HEK293 (cell line): ENCODE measurements around the gene CD44.

Experiments
- CTCF ChIA-PET: fragments of 350-600 bp; formaldehyde crosslinking; extraction: SDS; loops from one replicate; lab custom pipeline; 2021; ENCODE audit warnings: antibody characterized with exemption; lab: Yijun Ruan, JAX
- POLR2A ChIA-PET: fragments of 300-600 bp; formaldehyde crosslinking; extraction: SDS; loops from one replicate; lab custom pipeline; 2020; ENCODE audit warnings: antibody characterized with exemption, inconsistent platforms; lab: Yijun Ruan, JAX
- H3K27ac ChIP-seq: fragments of 200-500 bp; sonication (Bioruptor generic); 2 replicates; pipeline ENCODE4 v1.5.1; 2014; ENCODE audit warnings: low read depth, low read length, control low read depth, inconsistent platforms; ENCODE audit errors: extremely low read depth
- H3K36me3 ChIP-seq, 2 experiments: fragments of 200-500 bp in 1 of 2; sonication (Bioruptor generic) in 1 of 2; 1 replicate in 1 of 2; 2 replicates in 1 of 2; pipeline ENCODE4 v1.5.1; 2014 to 2017; ENCODE audit warnings: inconsistent platforms in 2 of 2, low read length in 2 of 2; ENCODE audit not compliant: control insufficient read depth in 2 of 2, insufficient read depth in 1 of 2
- H3K4me1 ChIP-seq: fragments of 200-500 bp; sonication (Bioruptor generic); 2 replicates; pipeline ENCODE4 v1.5.1; 2014; ENCODE audit warnings: mild to moderate bottlenecking, low read length, inconsistent platforms; ENCODE audit not compliant: control insufficient read depth, insufficient read depth
- H3K4me3 ChIP-seq: 2 replicates; pipeline ENCODE4 v1.5.1; 2011; ENCODE audit warnings: low read depth, mild to moderate bottlenecking, control low read depth, low read length, moderate library complexity
- H3K9me3 ChIP-seq: fragments of 200-500 bp; sonication (Bioruptor generic); 2 replicates; pipeline ENCODE4 v1.5.1; 2014; ENCODE audit warnings: low read depth, low read length, inconsistent platforms; ENCODE audit not compliant: control insufficient read depth, insufficient read depth
- HIC1 ChIP-seq: fragments of 450-650 bp; formaldehyde crosslinking; IDR thresholded peaks from 2 replicates; pipeline ENCODE4 v1.5.1; 2016; ENCODE audit warnings: missing biosample characterization, missing genetic modification characterization
- IKZF3 ChIP-seq: fragments of 450-650 bp; IDR thresholded peaks from 2 replicates; pipeline ENCODE4 v1.5.0; 2018; ENCODE audit warnings: missing biosample characterization, mild to moderate bottlenecking, missing genetic modification characterization, moderate library complexity
- SP2 ChIP-seq: fragments of 450-650 bp; formaldehyde crosslinking; IDR thresholded peaks from 2 replicates; pipeline ENCODE4 v1.5.1; 2016; ENCODE audit warnings: missing biosample characterization, missing genetic modification characterization
- YY2 ChIP-seq: fragments of 450-650 bp; formaldehyde crosslinking; IDR thresholded peaks from 2 replicates; pipeline ENCODE4 v1.5.1; 2016; ENCODE audit warnings: missing biosample characterization, missing genetic modification characterization
- ZBTB10 ChIP-seq: fragments of 450-650 bp; formaldehyde crosslinking; IDR thresholded peaks from 2 replicates; pipeline ENCODE4 v1.5.1; 2016; ENCODE audit warnings: missing biosample characterization, missing genetic modification characterization
- ZBTB49 ChIP-seq: fragments of 450-650 bp; formaldehyde crosslinking; IDR thresholded peaks from 2 replicates; pipeline ENCODE4 v1.5.1; 2016; ENCODE audit warnings: missing biosample characterization, missing genetic modification characterization, low read depth
- ZBTB8A ChIP-seq: fragments of 450-650 bp; formaldehyde crosslinking; IDR thresholded peaks from 2 replicates; pipeline ENCODE4 v1.5.1; 2016; ENCODE audit warnings: missing biosample characterization, missing genetic modification characterization
- ZNF140 ChIP-seq: fragments of 450-650 bp; formaldehyde crosslinking; IDR thresholded peaks from 2 replicates; pipeline ENCODE4 v1.5.1; 2016; ENCODE audit warnings: missing biosample characterization, missing genetic modification characterization
- ZNF169 ChIP-seq: fragments of 450-650 bp; formaldehyde crosslinking; IDR thresholded peaks from 2 replicates; pipeline ENCODE4 v1.5.1; 2016; ENCODE audit warnings: missing biosample characterization, missing genetic modification characterization
- ZNF274 ChIP-seq, 2 experiments: fragments of 200-500 bp in 1 of 2; fragments of 450-650 bp in 1 of 2; sonication (Bioruptor generic) in 1 of 2; formaldehyde crosslinking in 1 of 2; IDR thresholded peaks; 2 replicates each; pipeline versions ENCODE4 v1.5.1 to v1.6.1; 2014 to 2016; ENCODE audit warnings: borderline replicate concordance in 1 of 2, inconsistent platforms in 1 of 2, low read length in 1 of 2, missing biosample characterization in 1 of 2, missing genetic modification characterization in 1 of 2
- ZNF350 ChIP-seq: fragments of 450-650 bp; formaldehyde crosslinking; IDR thresholded peaks from 2 replicates; pipeline ENCODE4 v1.5.0; 2017; ENCODE audit warnings: missing biosample characterization, mild to moderate bottlenecking, missing genetic modification characterization
- ZNF362 ChIP-seq: fragments of 450-650 bp; formaldehyde crosslinking; IDR thresholded peaks from 2 replicates; pipeline ENCODE4 v1.5.1; 2016; ENCODE audit warnings: missing biosample characterization, missing genetic modification characterization
- ZNF521 ChIP-seq: fragments of 450-650 bp; formaldehyde crosslinking; IDR thresholded peaks from 2 replicates; pipeline ENCODE4 v1.5.1; 2017; ENCODE audit warnings: missing biosample characterization, mild to moderate bottlenecking, missing genetic modification characterization
- ZNF544 ChIP-seq: fragments of 450-650 bp; formaldehyde crosslinking; IDR thresholded peaks from 2 replicates; pipeline ENCODE4 v1.5.0; 2017; ENCODE audit warnings: missing biosample characterization, missing genetic modification characterization
- ZNF777 ChIP-seq: fragments of 450-650 bp; formaldehyde crosslinking; IDR thresholded peaks from 2 replicates; pipeline ENCODE4 v1.5.1; 2017; ENCODE audit warnings: missing biosample characterization, missing genetic modification characterization, borderline replicate concordance
- ZXDB ChIP-seq: fragments of 450-650 bp; formaldehyde crosslinking; IDR thresholded peaks from 2 replicates; pipeline ENCODE4 v1.5.1; 2016; ENCODE audit warnings: missing biosample characterization, missing genetic modification characterization
- TF ChIP-seq, protein P1 (sequence below): fragments of 450-650 bp; IDR thresholded peaks from 2 replicates; pipeline ENCODE4 v1.5.1; 2018; ENCODE audit warnings: missing biosample characterization, mild to moderate bottlenecking, missing genetic modification characterization
- TF ChIP-seq, protein P2 (sequence below): fragments of 450-650 bp; formaldehyde crosslinking; IDR thresholded peaks from 2 replicates; pipeline ENCODE4 v1.5.1; 2016; ENCODE audit warnings: missing biosample characterization, missing genetic modification characterization
- TF ChIP-seq, protein P3 (sequence below): fragments of 450-650 bp; formaldehyde crosslinking; IDR thresholded peaks from 2 replicates; pipeline ENCODE4 v1.5.1; 2016; ENCODE audit warnings: missing biosample characterization, missing genetic modification characterization

Gene CD44

GRCh38 chr11:35207471-35208403 lies 68.8 kb downstream of the CD44 start:
- H3K9me3 ChIP-seq: no peaks in the 10 kb centered on the region
- no peak overlapping the region for H3K4me3 ChIP-seq
- ChIA-PET CTCF (no interaction called here), POLR2A (no interaction called here)
- no peaks in the 10 kb centered on the region for H3K36me3 ChIP-seq
- H3K4me1 ChIP-seq: no peaks in the 10 kb centered on the region
- no peak for TF ChIP-seq ZNF274 (IDR thresholded peaks at IDR 0.05; ENCODE audit: low read length)
- no peak for TF ChIP-seq ZNF274 (tag by site-specific recombination; IDR thresholded peaks at IDR 0.05; ENCODE audit: borderline replicate concordance)
- no peak for TF ChIP-seq IKZF3 (tag by site-specific recombination)
- TF ChIP-seq, protein P1, sequence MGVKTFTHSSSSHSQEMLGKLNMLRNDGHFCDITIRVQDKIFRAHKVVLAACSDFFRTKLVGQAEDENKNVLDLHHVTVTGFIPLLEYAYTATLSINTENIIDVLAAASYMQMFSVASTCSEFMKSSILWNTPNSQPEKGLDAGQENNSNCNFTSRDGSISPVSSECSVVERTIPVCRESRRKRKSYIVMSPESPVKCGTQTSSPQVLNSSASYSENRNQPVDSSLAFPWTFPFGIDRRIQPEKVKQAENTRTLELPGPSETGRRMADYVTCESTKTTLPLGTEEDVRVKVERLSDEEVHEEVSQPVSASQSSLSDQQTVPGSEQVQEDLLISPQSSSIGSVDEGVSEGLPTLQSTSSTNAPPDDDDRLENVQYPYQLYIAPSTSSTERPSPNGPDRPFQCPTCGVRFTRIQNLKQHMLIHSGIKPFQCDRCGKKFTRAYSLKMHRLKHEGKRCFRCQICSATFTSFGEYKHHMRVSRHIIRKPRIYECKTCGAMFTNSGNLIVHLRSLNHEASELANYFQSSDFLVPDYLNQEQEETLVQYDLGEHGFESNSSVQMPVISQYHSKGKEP (tag by site-specific recombination): no peak
- TF ChIP-seq ZNF362 (tag by site-specific recombination): no peak
- no peak for TF ChIP-seq SP2 (tag by site-specific recombination)
- TF ChIP-seq ZNF544 (tag by site-specific recombination): no peak
- no peak for TF ChIP-seq ZNF169 (tag by site-specific recombination)
- TF ChIP-seq, protein P2, sequence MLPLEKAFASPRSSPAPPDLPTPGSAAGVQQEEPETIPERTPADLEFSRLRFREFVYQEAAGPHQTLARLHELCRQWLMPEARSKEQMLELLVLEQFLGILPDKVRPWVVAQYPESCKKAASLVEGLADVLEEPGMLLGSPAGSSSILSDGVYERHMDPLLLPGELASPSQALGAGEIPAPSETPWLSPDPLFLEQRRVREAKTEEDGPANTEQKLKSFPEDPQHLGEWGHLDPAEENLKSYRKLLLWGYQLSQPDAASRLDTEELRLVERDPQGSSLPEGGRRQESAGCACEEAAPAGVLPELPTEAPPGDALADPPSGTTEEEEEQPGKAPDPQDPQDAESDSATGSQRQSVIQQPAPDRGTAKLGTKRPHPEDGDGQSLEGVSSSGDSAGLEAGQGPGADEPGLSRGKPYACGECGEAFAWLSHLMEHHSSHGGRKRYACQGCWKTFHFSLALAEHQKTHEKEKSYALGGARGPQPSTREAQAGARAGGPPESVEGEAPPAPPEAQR (tag by site-specific recombination): no peak
- no peak for TF ChIP-seq ZNF140 (tag by site-specific recombination)
- no peak for TF ChIP-seq ZNF521 (tag by site-specific recombination)
- TF ChIP-seq, protein P3, sequence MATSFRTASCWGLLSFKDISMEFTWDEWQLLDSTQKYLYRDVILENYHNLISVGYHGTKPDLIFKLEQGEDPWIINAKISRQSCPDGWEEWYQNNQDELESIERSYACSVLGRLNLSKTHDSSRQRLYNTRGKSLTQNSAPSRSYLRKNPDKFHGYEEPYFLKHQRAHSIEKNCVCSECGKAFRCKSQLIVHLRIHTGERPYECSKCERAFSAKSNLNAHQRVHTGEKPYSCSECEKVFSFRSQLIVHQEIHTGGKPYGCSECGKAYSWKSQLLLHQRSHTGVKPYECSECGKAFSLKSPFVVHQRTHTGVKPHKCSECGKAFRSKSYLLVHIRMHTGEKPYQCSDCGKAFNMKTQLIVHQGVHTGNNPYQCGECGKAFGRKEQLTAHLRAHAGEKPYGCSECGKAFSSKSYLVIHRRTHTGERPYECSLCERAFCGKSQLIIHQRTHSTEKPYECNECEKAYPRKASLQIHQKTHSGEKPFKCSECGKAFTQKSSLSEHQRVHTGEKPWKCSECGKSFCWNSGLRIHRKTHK (tag by site-specific recombination): no peak
- TF ChIP-seq ZXDB: no peak
- H3K27ac ChIP-seq: no peak overlapping the region

DNA sequence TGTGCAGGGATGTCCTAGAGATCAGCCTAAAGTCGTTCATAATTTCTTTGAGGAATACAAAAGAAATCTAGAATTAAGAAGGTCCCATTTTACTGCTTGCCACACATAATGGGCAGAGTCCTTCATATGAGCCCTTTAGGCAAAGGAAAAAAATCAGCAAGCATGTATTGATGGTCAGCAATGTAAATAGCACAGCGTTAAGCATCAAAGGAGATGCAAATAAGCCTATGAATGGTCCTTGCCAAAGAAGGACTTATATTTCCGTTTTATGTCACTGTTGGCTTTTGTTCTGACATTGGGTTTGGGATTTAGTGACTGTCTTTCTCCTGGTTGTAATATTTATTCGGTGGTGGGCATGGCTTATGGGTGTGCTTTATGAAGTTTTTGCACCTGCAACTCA lies 69.8 kb downstream of the CD44 start:
- ChIA-PET POLR2A (no interaction called here), CTCF (no interaction called here)
- Histone ChIP-seq H3K9me3 (no peaks in the 10 kb centered on the region), H3K4me3 (no peak overlapping the region), H3K36me3 (no peaks in the 10 kb centered on the region), H3K27ac (no peak overlapping the region), H3K4me1 (no peaks in the 10 kb centered on the region)
- TF ChIP-seq HIC1 (tag by site-specific recombination): no peak
- TF ChIP-seq ZNF777 (tag by site-specific recombination): no peak
- TF ChIP-seq ZXDB: no peak
- TF ChIP-seq ZBTB8A: no peak
- TF ChIP-seq YY2 (tag by site-specific recombination): no peak
- TF ChIP-seq ZBTB10 (tag by site-specific recombination): no peak
- no peak for TF ChIP-seq ZNF350
- TF ChIP-seq ZBTB49 (tag by site-specific recombination): no peak
